Uterus (tissue), 2 donors: Measurements from ENCODE around the gene NPTXR.

Source experiments
- CTCF ChIP-seq, 4 experiments: fragments of 200-600 bp in 2 of 4; fragments of 450-650 bp in 2 of 4; sonication (generic) in 2 of 4; IDR thresholded peaks; one replicate each; pipeline ENCODE4 v1.5.1; 2016 to 2019; ENCODE audit warnings: antibody characterized with exemption in 4 of 4, mild to moderate bottlenecking in 2 of 4, moderate library complexity in 1 of 4
- POLR2A ChIP-seq, 2 donors: fragments of 450-650 bp; IDR thresholded peaks; one replicate each; pipeline ENCODE4 v1.6.1; 2016; ENCODE audit warnings: antibody characterized with exemption in 2 of 2, mild to moderate bottlenecking in 1 of 2, moderate library complexity in 1 of 2

- TF ChIP-seq POLR2A (IDR thresholded peaks at IDR 0.05) (no peak), CTCF (IDR thresholded peaks at IDR 0.05) (no peak)
Observed at GRCh38 chr22:38864361-38865191, 20.7 kb upstream of the NPTXR start.
